CD4-positive, alpha-beta T cell (primary cell): Measurements from ENCODE around the gene IKZF1. TPM values are rescaled to one million over a fixed set of nuclear protein-coding genes. Genes with fewer than 3 reads are reported as not detected.
A peak's percentile ranks its signal among the peaks of the same experiment; 100 is the strongest.

Experiments
- ATAC-seq: fragments of 200-7000 bp; cut with Tn5 transposase; one replicate; pipeline ENCODE4 v1.10.0; 2022; ENCODE audit warnings: mild to moderate bottlenecking; ENCODE audit not compliant: poor library complexity
- CTCF ChIA-PET: fragments of 350-600 bp; sonication (Branson Sonifier 250); formaldehyde crosslinking; loops from one replicate; lab custom pipeline; 2021; ENCODE audit warnings: antibody characterized with exemption, inconsistent platforms; lab: Charles Lee
- POLR2A ChIA-PET: fragments of 350-600 bp; sonication (Branson Sonifier 250); formaldehyde crosslinking; loops from one replicate; lab custom pipeline; 2021; ENCODE audit warnings: antibody characterized with exemption, inconsistent platforms; lab: Charles Lee
- DNase-seq, 14 experiments: peaks; one replicate each; pipeline ENCODE4 v3.0.0-alpha.2; 2013 to 2020; ENCODE audit warnings: mixed read lengths in 2 of 14
- H3K27ac ChIP-seq, 2 donors: one replicate each; pipeline versions ENCODE4 v1.5.1 to v1.7.0; 2013; ENCODE audit warnings: low read length in 2 of 2, low read depth in 1 of 2, mild to moderate bottlenecking in 1 of 2
- H3K27me3 ChIP-seq, 2 experiments: 1 replicate in 1 of 2; 2 replicates in 1 of 2; pipeline versions ENCODE4 v1.6.1 to v1.7.0; 2013; ENCODE audit warnings: low read length in 2 of 2, control low read depth in 1 of 2, mild to moderate bottlenecking in 1 of 2, moderate library complexity in 1 of 2; ENCODE audit not compliant: insufficient read depth in 2 of 2, control insufficient read depth in 1 of 2
- H3K36me3 ChIP-seq: one replicate; pipeline ENCODE4 v1.6.1; 2013; ENCODE audit warnings: low read length, control low read depth; ENCODE audit not compliant: insufficient read depth
- H3K4me1 ChIP-seq: one replicate; pipeline ENCODE4 v1.6.1; 2013; ENCODE audit warnings: low read length, control low read depth; ENCODE audit not compliant: insufficient read depth
- H3K4me3 ChIP-seq: one replicate; pipeline ENCODE4 v1.5.1; 2013; ENCODE audit warnings: mild to moderate bottlenecking, low read length, moderate library complexity
- H3K9me3 ChIP-seq, 2 experiments: 1 replicate in 1 of 2; 2 replicates in 1 of 2; pipeline versions ENCODE4 v1.6.1 to v1.7.0; 2013; ENCODE audit warnings: low read length in 2 of 2, mild to moderate bottlenecking in 2 of 2, control low read depth in 1 of 2, moderate library complexity in 1 of 2; ENCODE audit not compliant: control insufficient read depth in 1 of 2, insufficient read depth in 1 of 2
- H3K27ac Mint-ChIP-seq: one replicate; pipeline ENCODE4 v1.8.0; 2020; ENCODE audit warnings: mixed read lengths
- H3K27me3 Mint-ChIP-seq: one replicate; pipeline ENCODE4 v1.8.0; 2021; ENCODE audit warnings: mixed read lengths
- H3K36me3 Mint-ChIP-seq: one replicate; pipeline ENCODE4 v1.8.0; 2021; ENCODE audit warnings: low read depth, mixed read lengths
- H3K4me1 Mint-ChIP-seq: one replicate; pipeline ENCODE4 v1.8.0; 2021; ENCODE audit warnings: low read depth, mixed read lengths
- H3K4me3 Mint-ChIP-seq: one replicate; pipeline ENCODE4 v1.8.0; 2020; ENCODE audit warnings: mild to moderate bottlenecking, mixed read lengths
- H3K9me3 Mint-ChIP-seq: one replicate; pipeline ENCODE4 v1.8.0; 2020; ENCODE audit warnings: mixed read lengths
- CTCF ChIP-seq: fragments of 200-600 bp; IDR thresholded peaks from one replicate; pipeline ENCODE4 v1.8.0; 2022; ENCODE audit warnings: antibody characterized with exemption, mild to moderate bottlenecking
- intact Hi-C, 2 experiments: fragments of 100-400 bp; cut with DNase I in 1 of 2; cut with micrococcal nuclease in 1 of 2; formaldehyde crosslinking; loops; one replicate each; pipeline versions ENCODE4 v1.15.1 to v1.9.0; 2023 to 2025; cut with DNase I, micrococcal nuclease
- total RNA-seq, 174 experiments: library from RNA in 2 of 174; stranded (reverse) in 2 of 174; gene quantifications; one replicate each; pipeline ENCODE4 v1.2.3 and lab custom pipeline; 2021 to 2026

The IKZF1 gene
- total RNA-seq, 2 experiments from 2014 or later = 297 to 300 TPM

GRCh38 chr7:50357426-50357825 lies 52.9 kb downstream of the IKZF1 start:
- H3K4me3 ChIP-seq = no peak overlapping the region
- peaks cover 89% of the 10 kb centered on the region for H3K36me3 ChIP-seq
- Mint-ChIP-seq H3K27me3 (no peaks in the 10 kb centered on the region), H3K9me3 (no peaks in the 10 kb centered on the region), H3K27ac (no peak overlapping the region), H3K4me3 (peak overlapping the region; percentile 75), H3K4me1 (peaks cover 94% of the 10 kb centered on the region), H3K36me3 (peaks cover 94% of the 10 kb centered on the region)
- no peaks in the 10 kb centered on the region for H3K27me3 ChIP-seq
- intact Hi-C loops = no loop called here
- TF ChIP-seq CTCF = no peak
- peak overlapping the region; percentile 86 to 96 for H3K27ac ChIP-seq
- POLR2A ChIA-PET = interaction anchor here (0.8 to 43.3 kb wide), 7 partner anchors 12 to 215 kb away, joined by 3 to 2111 read pairs (median 6); partner anchors contain the start of gene IKZF1
- CTCF ChIA-PET = interaction anchor here (1.3 to 1.4 kb wide), 2 partner anchors 37 to 152 kb away, joined by 3 to 4 read pairs; no protein-coding TSS in a partner anchor
- peaks cover 98% of the 10 kb centered on the region for H3K4me1 ChIP-seq
- ATAC-seq (no peak), DNase-seq (no peak)
- H3K9me3 ChIP-seq = no peaks in the 10 kb centered on the region

GRCh38 chr7:50358041-50358705 lies 53.7 kb downstream of the IKZF1 start:
- peaks cover 91% of the 10 kb centered on the region for H3K36me3 ChIP-seq
- Mint-ChIP-seq H3K27ac (no peak overlapping the region), H3K9me3 (no peaks in the 10 kb centered on the region), H3K4me3 (peak overlapping the region; percentile 75), H3K4me1 (peaks cover 96% of the 10 kb centered on the region), H3K36me3 (peaks cover 97% of the 10 kb centered on the region), H3K27me3 (no peaks in the 10 kb centered on the region)
- peaks cover 100% of the 10 kb centered on the region for H3K4me1 ChIP-seq
- intact Hi-C loops = no loop called here
- H3K27ac ChIP-seq = peak overlapping the region; percentile 86 to 96
- no peaks in the 10 kb centered on the region for H3K27me3 ChIP-seq
- ChIA-PET POLR2A (interaction anchor here (0.8 to 43.3 kb wide), 9 partner anchors 12 to 216 kb away, joined by 3 to 2111 read pairs (median 4); partner anchors contain the start of gene IKZF1), CTCF (interaction anchor here (0.7 to 1.4 kb wide), 5 partner anchors 11 to 153 kb away, joined by 3 to 4 read pairs (median 4); no protein-coding TSS in a partner anchor)
- H3K4me3 ChIP-seq = no peak overlapping the region
- ATAC-seq (no peak), DNase-seq (peak in 4 of 14 experiments; percentile 47 to 74 (median 54))
- no peak for TF ChIP-seq CTCF
- H3K9me3 ChIP-seq = no peaks in the 10 kb centered on the region

GRCh38 chr7:50358779-50359178 lies 54.3 kb downstream of the IKZF1 start:
- Histone ChIP-seq H3K4me3 (no peak overlapping the region), H3K27ac (peak overlapping the region; percentile 86 to 96), H3K9me3 (no peaks in the 10 kb centered on the region), H3K36me3 (peaks cover 91% of the 10 kb centered on the region), H3K27me3 (no peaks in the 10 kb centered on the region), H3K4me1 (peaks cover 100% of the 10 kb centered on the region)
- Mint-ChIP-seq H3K27ac (no peak overlapping the region), H3K27me3 (no peaks in the 10 kb centered on the region), H3K4me3 (peak overlapping the region; percentile 75), H3K4me1 (peaks cover 96% of the 10 kb centered on the region), H3K9me3 (no peaks in the 10 kb centered on the region), H3K36me3 (peaks cover 97% of the 10 kb centered on the region)
- peak in 1 of 14 experiments; percentile 2 for DNase-seq
- no peak for TF ChIP-seq CTCF
- no peak for ATAC-seq
- intact Hi-C loops = no loop called here
- ChIA-PET CTCF (interaction anchor here (0.6 to 2.0 kb wide), 8 partner anchors 8 to 261 kb away, joined by 3 to 7 read pairs (median 4); no protein-coding TSS in a partner anchor), POLR2A (interaction anchor here (0.8 to 43.3 kb wide), 8 partner anchors 12 to 205 kb away, joined by 3 to 2111 read pairs (median 21); partner anchors contain the start of gene IKZF1)
